HG02884 (cell line): ENCODE results near the gene DDX51.
"Not testable (repeated sequence)": the region's sequence is repeated elsewhere in the genome, so short reads cannot be mapped to it uniquely, and the experiment has no call there.

Source experiments
- ATAC-seq: cut with Tn5 transposase; IDR thresholded peaks from one replicate; pipeline ENCODE4 v1.9.1; 2021; ENCODE audit warnings: mild to moderate bottlenecking, moderate library complexity; ENCODE audit not compliant: unreplicated experiment

Gene DDX51

DNA sequence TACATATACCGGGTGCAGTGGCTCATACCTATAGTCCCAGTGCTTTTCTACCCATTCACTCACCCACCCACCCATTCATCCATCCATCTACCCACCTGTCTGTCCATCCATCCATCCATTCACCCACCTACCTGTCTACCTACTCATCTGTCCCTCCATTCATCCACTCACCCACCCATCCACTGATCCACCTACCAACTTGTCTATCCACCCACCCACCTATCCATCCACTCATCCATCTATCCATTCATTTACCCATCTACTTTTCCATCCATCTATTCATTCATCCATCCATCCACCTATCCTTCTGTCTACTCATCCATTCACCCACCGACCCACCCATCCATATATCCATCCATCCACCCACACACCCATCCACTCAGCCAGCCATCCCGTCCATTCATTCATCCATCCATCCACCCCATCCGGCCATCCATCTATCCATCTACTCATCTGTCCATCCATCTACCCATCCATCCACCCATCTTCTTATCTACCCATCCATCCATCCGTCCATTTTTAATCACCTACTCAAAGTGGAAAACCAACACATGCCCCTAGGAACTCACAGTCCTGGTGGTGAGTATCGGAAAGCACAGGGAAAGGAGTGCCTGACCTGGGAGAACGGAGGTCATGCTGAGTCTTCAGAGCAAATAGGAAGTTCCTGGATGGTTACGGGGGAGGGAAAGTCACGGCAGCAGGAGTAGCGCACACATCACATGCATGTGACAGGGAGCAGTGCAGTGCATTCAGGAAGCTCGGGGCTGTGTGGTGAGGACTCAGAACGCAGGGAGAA is 20.0 kb downstream of the DDX51 start:
- ATAC-seq = no peak

DNA sequence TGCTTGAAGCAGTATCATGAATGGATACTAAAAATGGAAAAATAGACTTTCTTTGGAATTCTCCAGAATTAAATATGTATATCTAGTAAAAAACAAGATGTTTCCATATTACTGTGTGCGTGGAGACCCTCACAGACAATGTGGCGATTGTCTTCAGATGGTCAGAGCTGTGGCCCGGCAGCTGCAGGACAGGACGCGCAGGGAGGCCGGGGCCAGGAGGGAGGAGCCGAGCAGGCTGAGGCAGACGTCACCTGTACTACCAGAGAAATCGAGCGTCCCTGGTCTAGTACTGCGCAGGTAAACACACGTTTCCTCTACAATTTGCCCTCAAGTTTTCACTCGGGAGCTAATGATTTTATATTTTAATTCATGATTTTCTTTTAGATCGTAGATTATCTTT is 22.8 kb downstream of the DDX51 start:
- ATAC-seq = no peak

DNA sequence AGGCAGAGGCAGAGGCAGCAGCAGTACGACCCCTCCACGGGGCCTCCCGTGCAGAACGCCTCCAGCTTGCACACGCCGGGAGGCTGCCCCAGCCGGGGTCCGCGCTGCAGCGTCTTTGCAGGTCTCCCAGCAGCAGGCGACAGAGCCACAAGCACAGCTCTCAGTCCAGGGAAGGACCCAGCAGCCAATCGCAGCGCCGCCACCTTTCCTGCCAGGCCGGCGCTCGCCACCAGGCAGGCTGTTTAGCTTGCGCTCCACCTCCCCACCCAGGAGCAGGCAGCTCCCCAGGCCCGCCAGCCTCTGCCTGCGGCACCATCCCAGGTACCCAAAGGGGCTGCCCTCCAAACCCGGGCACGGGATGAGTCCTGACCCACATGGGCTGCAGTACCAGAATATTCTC is 25.2 kb downstream of the DDX51 start:
- ATAC-seq = no peak

DNA sequence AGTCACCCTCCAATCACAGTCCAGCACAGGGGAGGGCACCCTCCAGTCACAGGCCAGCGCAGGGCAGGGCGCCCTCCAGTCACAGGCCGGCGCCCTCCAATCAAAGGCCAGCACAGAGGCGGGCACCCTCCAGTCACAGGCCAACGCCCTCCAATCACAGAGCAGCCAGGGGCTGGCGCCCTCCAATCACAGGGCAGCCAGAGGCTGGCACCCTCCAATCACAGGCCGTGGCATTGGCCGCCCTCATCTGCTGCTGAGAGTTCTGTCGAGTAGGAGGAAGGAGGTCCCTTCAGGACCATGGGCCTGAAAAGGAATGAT is 26.6 kb downstream of the DDX51 start:
- ATAC-seq = no peak

DNA sequence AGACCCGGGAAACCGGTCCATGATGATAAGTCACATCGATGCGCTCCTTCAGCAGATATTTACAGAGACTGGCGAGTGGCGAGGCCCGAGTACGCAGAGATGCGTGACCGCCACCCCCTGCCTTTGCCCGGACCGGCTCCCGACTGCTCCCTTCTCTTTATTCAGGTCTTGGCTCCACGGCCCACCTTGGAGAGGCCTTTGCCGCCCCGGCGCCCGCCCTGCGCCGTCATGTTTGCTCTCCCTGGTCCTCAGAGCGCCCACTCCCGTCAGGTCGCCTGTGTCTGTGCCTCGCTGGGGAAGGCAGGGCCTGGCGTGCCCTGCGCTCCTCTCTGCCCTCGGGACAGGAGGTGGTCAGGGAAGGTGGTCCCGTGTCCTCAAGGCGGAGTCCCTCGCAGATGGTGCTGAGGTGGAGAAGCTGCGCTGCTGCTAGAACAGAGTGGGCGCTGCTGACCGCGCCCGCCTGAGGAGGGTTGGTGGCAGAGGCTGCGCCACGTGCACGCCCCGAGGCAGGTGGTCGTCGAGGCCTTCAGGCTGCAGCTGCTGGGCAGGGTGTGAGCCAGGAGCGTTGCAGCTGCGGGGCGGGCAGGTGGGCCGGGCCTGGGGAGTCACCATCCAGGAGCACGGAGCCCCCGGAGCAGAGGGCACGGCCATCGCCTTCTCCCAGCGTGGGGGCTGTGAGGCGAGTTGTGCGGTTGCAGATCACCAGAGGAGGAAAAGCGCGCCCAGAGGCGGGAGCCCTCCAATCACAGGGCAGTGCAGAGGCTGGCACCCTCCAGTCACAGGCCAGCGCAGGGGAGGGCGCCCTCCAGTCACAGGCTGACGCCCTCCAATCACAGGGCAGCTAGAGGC is 27.2 kb downstream of the DDX51 start:
- ATAC-seq = no peak

DNA sequence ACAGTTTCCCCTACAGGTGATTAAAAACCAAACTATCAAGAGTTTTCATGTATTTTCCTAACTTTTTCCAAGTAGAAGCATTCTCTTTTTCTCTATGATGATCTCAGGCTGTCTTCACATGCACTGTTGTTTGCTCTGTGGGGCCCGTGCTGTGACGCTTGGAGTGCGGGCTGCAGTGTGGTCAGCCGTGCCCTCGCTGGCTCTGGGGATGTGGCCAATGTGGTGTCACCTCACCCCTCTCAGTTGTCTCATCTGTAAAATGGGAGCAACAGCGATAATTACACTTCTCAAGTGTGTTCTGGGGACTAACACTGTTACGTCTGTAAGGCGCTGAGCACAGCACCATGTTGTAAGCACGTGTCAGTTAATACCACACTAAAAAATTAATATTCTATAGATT is 28.6 kb downstream of the DDX51 start:
- ATAC-seq = no peak

DNA sequence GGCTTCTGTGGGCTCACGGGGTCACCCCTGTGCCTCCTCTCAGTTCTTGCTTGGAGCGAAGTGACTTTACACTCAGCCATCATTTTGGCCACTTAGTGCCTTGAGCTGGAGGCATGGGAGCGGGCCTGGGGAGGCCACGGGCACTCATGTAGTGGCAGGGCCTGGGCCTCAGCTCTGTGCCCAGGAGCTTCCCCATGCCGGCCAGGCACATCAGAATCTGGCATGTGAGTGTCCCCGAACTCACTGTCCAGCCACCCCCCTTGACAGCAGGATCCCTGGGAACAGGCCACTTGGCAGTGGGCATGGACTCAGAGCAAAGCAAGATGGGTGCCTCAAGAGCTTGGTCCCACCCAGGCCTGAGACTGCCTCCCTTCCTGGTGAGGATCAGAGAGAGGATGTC is 29.5 kb downstream of the DDX51 start:
- ATAC-seq = no peak

DNA sequence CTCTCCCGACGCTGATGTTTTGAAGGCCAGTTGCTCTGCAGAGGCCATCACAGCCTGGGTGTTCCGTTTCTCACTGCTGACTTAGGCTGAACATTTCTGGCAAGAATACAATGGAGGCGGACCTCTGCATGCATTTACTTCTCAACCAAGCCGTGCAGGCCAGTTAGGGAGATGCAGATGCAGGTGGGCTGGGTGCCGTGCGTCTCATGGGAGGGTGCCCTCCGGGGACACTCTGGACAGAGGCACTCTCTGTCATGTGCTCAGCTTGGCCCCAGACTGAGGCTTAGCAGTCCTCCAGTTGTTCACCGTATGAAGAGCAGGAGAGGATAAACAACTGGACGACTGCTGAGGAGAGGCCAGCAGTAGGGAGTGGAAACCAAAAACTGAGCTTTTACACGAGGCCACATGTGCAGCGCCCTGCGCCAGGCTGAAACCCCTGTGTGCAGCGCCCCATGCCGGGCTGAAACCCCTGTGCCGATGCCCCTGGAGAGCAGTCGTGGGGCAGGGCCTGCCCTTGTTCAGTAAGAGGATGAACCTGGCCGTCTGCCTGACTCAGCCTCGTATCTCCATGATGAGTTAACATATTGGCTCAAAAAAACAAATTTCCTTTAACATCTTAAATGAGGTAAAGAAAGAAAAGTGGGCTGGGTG is 32.3 kb downstream of the DDX51 start:
- no peak for ATAC-seq

DNA sequence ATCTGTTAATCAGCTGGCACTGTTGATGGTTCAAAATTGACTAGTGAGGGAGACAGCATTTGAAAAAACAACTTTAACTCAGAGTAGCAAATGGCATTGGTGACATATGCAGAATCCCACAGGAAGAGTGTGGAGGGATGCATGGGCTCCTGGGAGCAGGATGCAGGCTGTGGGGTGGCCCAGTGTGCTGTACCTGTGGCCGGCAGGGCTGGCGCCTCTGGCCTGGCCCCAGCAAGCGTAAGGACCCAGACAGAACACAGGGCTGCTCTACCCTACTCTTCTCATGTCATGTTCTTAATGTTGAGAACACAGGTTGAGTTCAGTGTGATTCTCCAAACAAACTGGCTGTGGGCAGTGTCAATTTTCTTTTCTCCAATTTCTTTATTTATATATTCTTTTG is 33.4 kb downstream of the DDX51 start:
- ATAC-seq = no peak

DNA sequence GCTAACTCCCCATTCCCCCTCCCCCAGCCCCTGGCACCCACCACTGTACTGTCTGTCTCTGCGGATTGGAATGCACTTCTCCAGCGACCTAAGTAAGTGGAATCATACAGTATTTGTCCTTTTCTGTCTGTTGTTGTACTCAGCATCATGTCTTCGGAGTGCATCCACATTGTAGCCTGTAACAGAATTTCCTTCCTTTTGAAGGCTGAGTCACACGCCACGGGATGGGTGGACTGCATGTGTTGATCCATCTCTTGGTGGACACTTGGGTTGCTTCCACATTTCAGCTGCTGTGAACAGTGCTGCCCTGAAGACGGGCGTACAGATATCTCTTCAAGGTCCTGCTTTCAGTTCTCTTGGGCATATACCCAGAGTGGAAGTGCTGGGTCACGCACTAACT is 34.4 kb downstream of the DDX51 start:
- no peak for ATAC-seq

DNA sequence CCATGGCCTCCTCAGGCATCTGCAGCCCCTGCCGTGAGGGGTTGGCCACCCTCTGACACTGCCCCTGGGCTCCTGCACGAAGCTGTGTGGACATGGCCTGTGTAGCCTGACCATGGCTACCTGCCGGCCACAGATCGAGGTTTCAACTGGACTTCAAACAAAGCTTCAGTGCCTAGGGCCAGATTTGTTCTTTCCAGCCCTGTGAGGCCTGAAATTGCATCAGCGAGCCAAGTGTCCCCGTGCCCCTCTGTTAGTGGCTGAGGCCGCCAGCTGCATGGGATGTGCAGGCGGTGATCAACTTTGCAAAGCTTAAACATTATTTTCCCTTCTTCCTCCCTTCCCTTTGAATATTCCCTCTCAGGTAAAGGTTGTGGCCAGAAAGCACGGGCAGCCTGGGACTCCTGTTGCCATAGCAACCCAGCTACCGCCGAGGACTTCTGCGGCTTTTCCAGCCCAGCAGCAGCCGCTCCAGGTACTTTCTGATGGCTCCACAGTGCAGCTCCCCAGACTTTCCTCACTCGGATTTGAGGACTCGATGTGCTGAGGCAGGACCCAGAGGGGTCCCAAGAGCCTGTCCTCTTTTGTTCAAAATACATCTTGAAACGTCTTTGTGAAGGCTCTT is 35.8 kb downstream of the DDX51 start:
- no peak for ATAC-seq

DNA sequence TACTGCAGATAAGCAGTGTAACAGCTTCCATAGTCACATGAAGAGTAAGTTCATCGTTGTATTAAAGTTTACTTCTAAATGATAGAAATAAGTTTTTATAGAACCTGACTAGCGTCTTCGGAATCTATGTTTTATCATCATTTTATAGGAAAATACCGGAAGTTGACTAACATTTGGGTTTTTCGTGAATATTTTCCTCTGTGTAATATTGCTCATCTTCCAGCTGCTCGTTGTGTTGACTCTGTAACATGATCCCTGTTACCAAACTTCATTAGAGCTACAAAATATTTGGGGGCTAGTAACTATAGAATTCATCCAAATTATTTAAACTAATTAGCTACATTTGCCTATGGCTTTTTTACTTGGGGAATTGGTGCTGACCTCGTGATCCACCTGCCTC is 37.2 kb downstream of the DDX51 start:
- ATAC-seq = no peak

DNA sequence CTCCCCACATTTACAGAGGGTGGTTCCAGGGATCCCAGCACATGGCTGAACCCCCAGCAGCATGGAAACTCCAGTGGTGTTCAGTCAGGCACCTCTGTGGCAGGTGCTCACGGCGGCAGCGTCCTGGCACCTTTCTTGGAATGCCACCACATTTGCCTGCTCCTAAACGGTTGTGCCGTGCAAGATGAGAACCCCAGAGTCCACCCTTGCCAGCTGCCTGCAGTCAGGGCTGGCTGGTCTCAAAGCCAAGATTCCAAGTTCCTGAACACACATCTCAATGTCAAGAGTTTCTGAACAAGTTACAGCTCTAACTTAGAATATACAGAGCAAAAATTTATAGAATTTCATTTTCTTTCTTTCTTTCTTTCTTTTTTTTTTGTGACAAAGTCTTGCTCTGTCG is 38.7 kb downstream of the DDX51 start:
- ATAC-seq = no peak

DNA sequence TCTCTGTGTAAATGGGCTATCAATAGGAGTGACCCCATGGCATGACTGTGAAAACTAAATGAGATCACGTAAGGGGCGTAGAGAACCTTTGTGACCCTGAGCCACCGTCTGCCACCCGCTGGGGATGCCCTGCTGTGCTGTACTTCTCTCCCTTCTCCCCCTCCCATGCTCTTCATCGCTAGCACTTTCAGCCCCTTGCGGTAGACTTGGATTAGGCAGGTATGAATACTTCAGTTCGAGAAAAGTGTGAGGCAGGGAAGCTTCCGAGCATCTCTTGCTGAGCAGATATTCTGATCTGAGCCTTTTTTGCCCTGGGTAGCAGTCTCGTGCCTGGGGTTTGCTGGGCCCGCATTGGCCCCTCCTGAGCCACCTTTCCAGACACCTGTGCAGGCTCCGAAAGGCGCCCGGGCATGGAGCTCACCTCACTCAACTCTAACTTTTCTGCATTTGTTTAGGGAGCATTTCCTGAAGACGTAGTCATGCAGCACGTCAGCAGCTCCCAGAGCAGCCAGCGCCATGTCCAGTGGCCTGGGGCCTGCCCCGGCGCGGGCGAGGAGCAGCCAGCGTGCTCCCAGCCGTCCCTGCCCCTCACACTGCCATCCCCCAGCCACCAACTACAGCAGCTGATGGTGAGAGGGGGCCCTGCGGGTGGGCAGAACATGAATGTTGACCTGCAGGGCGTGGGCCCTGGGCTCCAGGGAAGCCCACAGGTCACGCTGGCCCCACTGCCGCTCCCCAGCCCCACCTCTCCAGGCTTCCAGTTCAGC is 40.4 kb downstream of the DDX51 start:
- ATAC-seq = no peak

DNA sequence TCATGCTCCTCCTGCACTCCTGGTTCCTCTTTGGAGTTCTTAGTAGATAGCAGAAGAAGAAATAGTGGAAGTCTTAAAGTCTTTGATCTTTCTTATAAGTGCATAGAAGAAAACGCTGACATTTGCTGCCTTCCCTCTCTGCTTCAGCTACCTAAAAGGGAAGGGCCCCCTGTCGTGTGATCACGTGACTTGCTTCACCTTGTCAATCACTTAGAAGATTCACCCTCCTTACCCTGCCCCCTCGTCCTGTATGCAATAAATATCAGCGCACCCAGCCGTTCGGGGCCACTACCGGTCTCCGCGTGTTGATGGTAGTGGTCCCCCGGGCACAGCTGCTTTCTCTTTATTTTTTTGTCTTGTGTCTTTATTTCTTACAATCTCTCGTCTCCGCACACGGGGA is 41.0 kb downstream of the DDX51 start:
- not testable (repeated sequence) for ATAC-seq

DNA sequence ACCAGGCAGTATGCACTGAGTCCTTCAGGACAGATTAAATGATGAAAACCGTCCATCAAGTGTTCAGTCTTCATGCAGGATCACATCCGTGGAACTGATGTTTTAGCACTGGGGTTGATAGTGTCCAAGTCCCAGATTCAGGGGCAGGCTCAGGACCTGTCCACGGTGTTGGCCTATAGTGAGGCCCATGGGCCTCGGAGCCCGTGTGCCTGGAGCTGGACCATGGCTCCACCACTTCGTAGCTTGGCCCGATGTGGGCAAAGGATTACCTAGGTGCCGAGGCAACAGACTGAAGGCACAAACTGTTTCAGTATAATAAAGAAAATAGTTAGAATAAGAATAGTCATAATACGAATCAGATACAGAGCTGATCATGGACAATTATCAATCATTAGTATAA is 41.8 kb downstream of the DDX51 start:
- no peak for ATAC-seq

DNA sequence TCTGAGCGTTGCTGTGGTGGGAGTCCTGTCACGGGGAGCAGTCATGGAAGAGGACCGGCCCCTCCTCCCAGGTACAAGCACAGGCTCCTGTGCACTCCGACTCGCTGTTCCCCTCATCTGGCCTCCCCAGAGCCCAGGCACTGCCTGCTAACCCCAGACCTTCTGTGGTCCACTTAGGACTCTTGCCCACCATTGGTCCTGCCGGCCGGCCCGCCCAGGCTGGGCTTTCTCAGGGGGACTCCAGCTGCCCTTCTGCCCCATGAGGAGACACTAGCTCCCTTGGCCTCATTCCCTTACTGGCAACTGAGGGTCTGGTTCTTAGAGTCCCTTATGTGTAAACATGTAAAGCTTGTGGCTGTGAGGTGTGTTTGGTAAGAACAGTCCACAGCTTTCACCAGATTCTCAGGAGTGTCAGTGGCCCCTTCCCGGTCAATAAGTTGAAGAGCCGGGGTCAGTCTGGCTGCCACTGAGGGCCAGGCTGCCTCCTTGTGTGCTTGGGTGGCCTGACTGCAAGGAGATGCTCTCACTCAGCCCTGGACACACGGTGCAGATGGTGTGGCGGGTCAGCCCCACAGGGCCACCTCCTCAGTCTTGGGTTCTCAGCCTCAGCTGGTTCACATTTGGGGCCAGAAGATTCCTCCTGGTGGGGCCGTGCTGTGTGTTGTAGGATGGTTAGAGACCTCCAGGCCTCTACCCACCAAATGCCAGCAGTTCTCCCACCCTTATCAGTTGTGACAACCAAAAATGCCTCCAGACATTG is 43.6 kb downstream of the DDX51 start:
- ATAC-seq = no peak

DNA sequence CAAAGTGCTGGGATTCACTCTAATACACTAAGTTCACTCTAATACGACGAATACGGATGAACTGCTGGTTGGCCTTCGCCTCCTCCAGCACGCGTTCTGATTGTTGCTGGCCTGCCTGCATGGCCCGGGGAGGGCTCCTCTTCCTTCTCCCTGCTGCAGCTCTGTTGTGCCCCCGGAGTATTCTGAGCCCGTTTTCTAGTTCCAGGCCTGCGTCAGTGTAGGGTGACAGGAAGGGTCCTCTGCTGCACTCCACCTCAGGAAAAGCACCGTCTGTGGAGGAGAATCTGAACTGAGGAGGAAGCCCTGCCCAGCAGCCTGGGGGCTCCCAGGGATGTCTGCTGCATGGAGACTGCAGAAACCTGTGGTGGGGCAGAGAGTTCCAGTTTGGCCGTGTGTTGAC is 44.4 kb downstream of the DDX51 start:
- ATAC-seq = no peak

DNA sequence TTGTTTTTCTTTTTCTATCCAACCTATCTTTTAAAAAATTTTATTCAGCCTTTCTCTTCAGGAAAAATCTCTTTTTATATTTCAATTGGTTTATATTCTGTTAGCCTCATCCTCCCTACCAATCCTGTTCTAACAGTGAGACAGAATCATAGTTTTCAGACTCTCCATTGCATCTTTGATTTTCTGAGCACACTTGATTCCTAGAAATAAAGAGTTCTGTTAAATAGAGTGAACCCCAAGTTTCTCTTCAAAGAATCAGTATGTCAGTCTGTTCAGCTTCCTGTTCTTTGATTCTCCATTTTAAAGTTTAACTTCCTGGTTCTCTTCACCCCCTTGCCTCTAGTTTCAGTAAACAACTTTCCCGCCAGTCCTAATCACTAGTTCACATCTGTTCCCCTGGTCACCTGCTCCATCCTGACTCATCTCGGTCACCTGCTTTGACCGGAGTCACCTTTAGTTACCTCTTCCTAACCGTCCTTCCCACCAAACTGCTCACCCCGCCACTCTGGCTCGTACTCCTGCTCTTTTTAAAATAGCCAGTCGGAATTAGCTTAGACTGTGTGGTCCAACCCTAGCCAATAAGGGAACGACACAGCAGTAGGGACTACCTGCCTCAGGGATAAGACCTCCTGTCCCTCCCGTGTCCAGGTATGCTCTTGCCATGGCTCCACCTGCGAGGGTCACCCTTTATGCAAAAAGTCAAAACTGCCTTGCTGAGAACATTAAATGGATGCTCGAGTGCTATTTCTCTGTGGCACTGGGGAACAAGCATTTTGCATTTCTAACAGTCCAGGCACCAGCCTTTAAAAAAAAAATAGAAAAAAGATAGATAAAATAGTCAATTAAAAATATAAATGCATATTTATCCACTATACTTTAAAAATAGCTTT is 48.4 kb downstream of the DDX51 start:
- ATAC-seq = no peak
